ENCODE results near the gene NUTF2. TPM values are rescaled to one million over a fixed set of nuclear protein-coding genes. Genes with fewer than 3 reads are reported as not detected.

NUTF2 gene
- total and polyA plus RNA-seq, 2 of the 8 experiments (the other 6 are each of a cell fraction or from before 2014, with no cell fraction given), result 219 to 377 TPM

DNA sequence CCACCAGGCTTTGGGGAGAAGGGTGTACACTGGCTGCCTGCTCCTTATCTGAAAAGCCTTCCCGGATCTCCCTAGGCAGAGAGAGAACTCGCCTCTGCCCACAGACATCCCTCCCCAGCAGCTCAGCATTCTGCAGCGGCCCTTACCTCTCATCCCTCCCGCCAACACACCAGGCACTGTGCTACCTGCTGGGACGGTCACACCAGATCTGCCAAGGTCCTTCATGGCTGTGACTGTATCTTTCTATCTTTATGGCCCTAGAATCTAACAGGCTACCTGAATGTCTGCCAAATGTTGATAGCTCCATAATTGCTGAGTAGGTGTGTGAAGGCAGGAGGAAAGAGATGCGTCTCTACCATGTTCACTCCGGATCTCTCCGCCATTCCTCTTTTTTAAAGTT, 32.2 kb upstream of the NUTF2 start:
- CTCF ChIA-PET (ENCODE audit: partially characterized antibody), result interaction anchor here (0.6 to 6.3 kb wide), 18 partner anchors 12 to 286 kb away, joined by 3 to 100 read pairs (median 4); partner anchors contain the start of gene RIPOR1
- POLR2A ChIA-PET (ENCODE audit: partially characterized antibody), result interaction anchor here (0.8 to 1.1 kb wide), 2 partner anchors 8 to 26 kb away, joined by 3 read pairs; partner anchors contain the start of gene RANBP10

More for the DNA sequence above, 32.2 kb upstream of the NUTF2 start:
- H3K9ac ChIP-seq (replicated peaks in 1 of 4; ENCODE audit: extremely low read depth in 1 of 4, low read depth in 3 of 4, low read length in 3 of 4), result no peak overlapping the region
- no peak for FAIRE-seq
- no peak overlapping the region for H3K18ac ChIP-seq (ENCODE audit: extremely low read depth, low read length)
- H2BK120ac ChIP-seq (replicated peaks; ENCODE audit: low read depth, low read length), result no peak overlapping the region
- H2AK5ac ChIP-seq (ENCODE audit: low read depth, low read length), result no peak overlapping the region
- no peak overlapping the region for H3K4me2 ChIP-seq (ENCODE audit: insufficient read depth in 1 of 2, low read depth in 2 of 2, low read length in 2 of 2)
- no peaks in the 10 kb centered on the region for H3K23me2 ChIP-seq (ENCODE audit: low read depth, low read length)
- no peak overlapping the region for H3K14ac ChIP-seq (ENCODE audit: insufficient read length)
- TF ChIP-seq POLR2A (IDR thresholded peaks at IDR 0.05; ENCODE audit: control extremely low read depth in 1 of 2, low read depth in 2 of 2, low read length in 2 of 2) (no peak), CBX8 (IDR thresholded peaks at IDR 0.05; ENCODE audit: borderline replicate concordance, low read depth, low read length) (no peak), SP4 (IDR thresholded peaks at IDR 0.05; ENCODE audit: low read length) (no peak), TBP (IDR thresholded peaks at IDR 0.05; ENCODE audit: low read depth, low read length) (no peak), SRF (IDR thresholded peaks at IDR 0.05; ENCODE audit: low read depth, low read length) (no peak)
- H3K27ac ChIP-seq (ENCODE audit: low read depth, low read length), result no peak overlapping the region
- H3K79me1 ChIP-seq (ENCODE audit: low read depth, low read length), result no peaks in the 10 kb centered on the region
- no peaks in the 10 kb centered on the region for H3K79me2 ChIP-seq (ENCODE audit: control insufficient read depth in 1 of 2, insufficient read depth in 2 of 2, low read length in 2 of 2)
- no peaks in the 10 kb centered on the region for H3K9me3 ChIP-seq (ENCODE audit: insufficient read depth in 2 of 2, low read depth in 1 of 2, low read length in 1 of 2)
- H3K4ac ChIP-seq (replicated peaks; ENCODE audit: insufficient read length, low read depth, low read length), result no peak overlapping the region
- H3K56ac ChIP-seq (replicated peaks; ENCODE audit: insufficient read length, low read depth, low read length), result no peak overlapping the region
- no peak overlapping the region for H2BK20ac ChIP-seq (ENCODE audit: low read length)
- no peak overlapping the region for H2BK15ac ChIP-seq (ENCODE audit: low read length)
- no peak overlapping the region for H2BK5ac ChIP-seq (ENCODE audit: low read depth, low read length)
- no peak overlapping the region for H4K91ac ChIP-seq (replicated peaks; ENCODE audit: insufficient read length, low read length)
- 85% methylated on average over 8 of the region's 8 CpGs; no CpG with 5 or more reads in 1 of the 2 experiments for WGBS, 2 experiments (ENCODE audit: extremely low coverage in 1 of 2, insufficient coverage in 1 of 2, insufficient read length in 1 of 2, insufficient replicate concordance in 2 of 2, low coverage in 1 of 2, low lambda C conversion rate in 2 of 2, missing lambda C conversion rate in 1 of 2)
- H2AFZ ChIP-seq (ENCODE audit: low read length), result no peak overlapping the region
- H3K27me3 ChIP-seq (replicated peaks in 1 of 4; ENCODE audit: control insufficient read depth in 3 of 4, extremely low read depth in 1 of 4, insufficient read depth in 3 of 4, low read length in 3 of 4), result no peaks in the 10 kb centered on the region; a peak in 1 of 7 replicates
- H3K4me3 ChIP-seq (ENCODE audit: extremely low read depth in 1 of 4, insufficient read depth in 2 of 4, low read depth in 3 of 4, low read length in 4 of 4), result no peak overlapping the region
- H4K8ac ChIP-seq (ENCODE audit: extremely low read depth, insufficient read depth, low read length), result no peak overlapping the region
- no peak overlapping the region for H2BK12ac ChIP-seq (ENCODE audit: low read depth, low read length)
- no peak overlapping the region for H3K23ac ChIP-seq (ENCODE audit: insufficient read length)
- H3K4me1 ChIP-seq (replicated peaks in 1 of 4; ENCODE audit: control insufficient read depth in 3 of 4, insufficient read depth in 4 of 4, low read length in 3 of 4), result no peaks in the 10 kb centered on the region
- no peaks in the 10 kb centered on the region for H4K20me1 ChIP-seq (replicated peaks in 1 of 2; ENCODE audit: control insufficient read depth in 1 of 2, insufficient read depth in 2 of 2, low read length in 2 of 2)
- H3K36me3 ChIP-seq (ENCODE audit: control insufficient read depth in 2 of 4, insufficient read depth in 4 of 4, low read length in 3 of 4), result no peaks in the 10 kb centered on the region
- no peak overlapping the region for H4K5ac ChIP-seq (ENCODE audit: insufficient read length, low read depth, low read length)
- no peak for DNase-seq (ENCODE audit: low read depth in 1 of 2, low spot score in 2 of 2)
